Activated CD8-positive, alpha-beta memory T cell treated with anti-CD3 and anti-CD28 coated beads for 48 hours (primary cell): Measurements from ENCODE around the gene SIVA1.

Experiments used
- DNase-seq, 3 experiments: peaks; one replicate each; pipeline ENCODE4 v3.0.0-alpha.2; 2020; ENCODE audit warnings: low read depth in 2 of 3, low spot score in 2 of 3

Gene SIVA1

DNA sequence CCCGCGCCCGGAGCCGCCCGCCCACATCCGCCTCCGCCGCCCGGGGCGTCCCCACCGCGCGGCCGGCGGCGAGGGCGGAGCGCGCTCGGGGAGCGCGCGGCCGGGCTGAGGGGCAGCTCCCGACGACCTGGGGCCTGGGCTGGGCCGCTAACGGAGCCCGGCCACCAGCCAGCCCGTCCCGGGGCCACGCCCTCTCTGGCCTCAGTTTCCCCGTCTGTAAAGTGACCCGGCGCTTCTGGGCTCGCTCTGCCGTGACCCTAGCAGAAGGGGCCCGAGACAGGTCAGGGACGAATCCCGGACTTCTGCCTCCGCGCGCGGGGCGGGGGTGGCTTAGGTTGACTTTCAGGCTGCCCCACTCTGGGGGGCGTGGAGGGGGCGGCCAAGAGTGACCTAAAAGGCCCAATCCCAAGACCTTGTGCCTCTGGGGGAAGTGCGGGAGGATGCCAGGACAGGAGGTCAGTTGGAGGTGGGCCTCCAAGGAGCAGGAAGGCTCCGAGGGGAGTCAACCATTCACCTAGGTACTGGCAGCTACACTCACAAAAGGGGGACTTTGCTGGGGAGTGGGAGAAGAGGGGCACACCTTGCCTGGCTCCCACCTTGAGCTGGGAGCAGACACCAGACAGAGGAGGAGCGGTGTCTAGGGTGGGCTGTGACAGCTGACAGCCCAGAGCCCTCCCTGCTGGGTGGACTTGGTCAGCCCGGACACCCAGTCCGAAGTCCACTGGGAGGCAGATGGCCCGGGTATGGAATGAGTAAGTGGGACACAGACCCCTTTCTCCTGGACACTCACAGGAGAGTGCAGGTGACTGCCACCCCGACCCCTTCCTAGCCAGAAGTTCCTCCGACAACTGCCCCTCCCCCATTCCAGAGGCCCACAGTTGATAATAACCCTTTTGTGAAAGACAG is 43.1 kb downstream of the SIVA1 start:
- DNase-seq, result peak in 1 of 3 experiments; percentile 46

DNA sequence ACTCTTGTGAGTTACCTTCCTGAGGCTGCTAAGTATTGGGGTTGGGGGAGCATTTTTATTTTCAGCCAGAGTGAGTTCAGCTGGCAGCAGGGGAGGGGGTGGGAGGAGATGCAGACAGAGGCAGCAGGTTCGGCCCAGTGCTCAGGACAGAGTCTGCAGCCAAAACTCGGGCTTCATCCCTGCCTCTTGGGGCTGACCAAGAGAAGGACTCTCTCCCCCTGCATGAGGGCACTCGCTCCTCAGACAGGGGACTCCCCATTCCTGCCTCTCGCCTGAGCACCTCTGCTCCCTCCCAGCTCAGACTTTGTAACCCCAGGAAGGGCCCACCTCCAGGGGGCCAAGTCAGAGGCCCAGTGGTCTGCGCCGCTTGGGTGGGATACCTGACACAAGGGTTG is 43.7 kb downstream of the SIVA1 start:
- no peak for DNase-seq

DNA sequence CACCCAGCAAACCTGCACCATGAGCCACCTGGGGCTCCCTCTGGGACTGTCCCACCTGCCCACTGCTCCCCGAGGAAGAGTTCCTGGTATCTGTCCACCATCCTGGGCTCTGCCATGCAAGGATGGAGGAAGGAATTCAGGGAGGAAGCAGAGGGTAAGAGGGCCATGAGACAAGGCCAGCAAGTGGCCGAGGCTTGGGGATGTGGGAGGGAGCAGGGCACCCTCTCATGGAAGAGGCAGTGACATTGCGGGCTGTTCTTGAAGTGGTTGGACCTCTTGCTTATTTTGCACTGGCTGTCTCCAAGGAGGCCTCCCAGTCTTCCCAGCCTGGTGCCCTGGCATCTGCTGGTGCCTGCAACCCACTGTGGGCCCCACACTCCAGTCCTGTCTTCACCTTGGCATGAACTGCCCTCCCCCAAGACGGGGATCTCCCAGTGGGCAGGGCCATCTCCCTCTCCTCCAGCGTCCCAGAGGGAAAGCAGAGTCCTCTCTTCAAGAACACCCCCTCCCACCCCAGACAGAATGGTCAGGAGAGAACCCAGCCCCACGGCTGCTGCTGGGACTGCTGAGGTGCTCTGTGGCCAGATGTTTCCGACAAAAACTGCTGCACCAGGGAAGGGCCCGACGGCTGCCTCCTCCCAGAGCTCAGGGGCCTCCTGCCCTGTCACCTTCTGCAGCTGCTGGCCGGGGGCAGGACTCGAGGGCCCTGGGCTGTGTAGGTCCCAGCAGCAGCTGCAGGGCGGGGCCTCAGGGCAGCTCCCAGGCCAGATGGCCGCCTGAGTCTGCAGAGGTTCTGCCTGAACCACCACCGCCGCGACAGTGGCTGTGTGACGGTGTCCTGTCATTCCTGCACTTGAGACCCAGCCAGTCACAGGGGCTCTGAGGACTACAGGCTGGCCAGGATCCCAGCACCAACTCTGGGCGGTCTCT is 44.4 kb downstream of the SIVA1 start:
- DNase-seq, result no peak

DNA sequence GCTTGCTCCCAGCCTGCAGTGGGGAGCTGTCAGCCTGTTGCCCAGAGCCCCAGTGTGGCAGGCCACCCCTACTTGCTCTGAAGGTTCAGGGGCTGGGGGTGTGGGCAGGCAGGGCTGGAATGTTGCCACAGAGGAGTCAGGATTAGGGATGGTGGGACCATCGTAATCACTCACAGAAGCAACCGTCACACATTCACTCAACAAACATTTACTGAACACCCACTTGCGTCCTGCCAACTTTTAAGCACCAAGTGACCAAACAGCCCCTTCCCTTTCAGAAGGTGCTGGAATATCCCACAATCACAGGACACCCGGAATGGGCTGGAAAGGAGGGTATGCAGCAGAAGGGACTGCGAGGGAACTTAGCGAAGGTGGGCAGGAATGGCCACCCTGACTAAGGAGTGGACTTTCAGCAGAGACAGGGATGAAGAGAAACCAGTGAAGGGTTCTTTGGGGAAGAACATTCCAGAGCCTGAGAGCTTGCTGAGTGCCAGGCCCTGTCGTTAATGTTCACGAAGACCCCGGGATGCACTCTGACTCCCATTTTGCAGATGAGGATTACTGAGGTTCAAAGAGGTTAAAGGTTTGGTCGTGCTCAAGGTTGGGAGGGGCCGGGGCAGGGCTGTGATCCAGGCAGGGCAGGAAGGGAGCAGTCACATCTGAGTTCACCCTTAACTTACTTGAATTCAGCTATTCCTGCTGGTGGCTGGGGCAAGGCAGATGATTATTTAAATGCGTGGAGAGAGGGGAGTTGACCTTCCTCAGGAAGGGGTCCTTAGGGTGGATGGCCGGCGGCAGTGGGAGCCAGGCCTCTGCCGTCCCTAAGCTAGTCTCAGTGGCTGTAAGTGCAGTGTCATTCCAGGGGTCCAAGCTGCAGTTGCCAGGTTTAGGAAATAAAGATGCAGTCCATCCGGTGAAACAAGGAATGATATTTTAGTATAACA is 45.6 kb downstream of the SIVA1 start:
- DNase-seq, result no peak

DNA sequence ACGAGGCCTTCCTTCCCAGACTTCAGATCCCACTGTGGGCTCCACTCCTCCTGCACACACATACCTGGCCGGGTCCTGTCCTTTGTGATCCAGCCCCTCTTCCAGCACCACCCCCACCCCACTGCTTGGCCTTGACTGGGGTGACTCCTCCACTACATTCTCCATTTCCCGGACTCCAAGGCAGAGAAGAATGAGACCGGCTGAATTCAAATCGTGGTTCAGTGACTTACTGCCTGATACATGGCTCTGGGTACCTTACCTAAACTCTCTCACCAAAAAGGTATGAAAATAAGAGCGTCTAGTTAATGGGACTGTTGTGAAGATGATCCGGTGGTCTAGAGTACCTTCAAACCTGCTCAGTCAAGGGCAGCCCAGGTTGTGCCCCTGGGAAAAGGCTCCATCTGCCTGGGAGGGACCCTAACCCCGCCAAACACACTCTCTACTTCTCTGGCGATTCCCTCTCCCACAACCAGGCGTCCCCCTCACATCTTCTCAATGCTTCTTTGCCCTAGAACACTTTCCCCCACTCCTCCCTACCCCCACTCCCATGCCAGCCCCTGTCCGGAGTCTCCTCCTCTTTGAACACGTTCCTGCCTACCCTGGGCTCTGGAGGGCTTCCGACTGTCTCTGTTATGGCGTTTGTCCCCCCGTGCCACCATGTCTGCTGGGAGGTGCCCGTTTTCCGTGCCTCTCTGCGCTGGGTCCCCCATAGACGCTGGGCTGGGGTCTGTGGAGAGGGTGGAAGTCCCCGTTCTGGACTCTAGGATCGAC is 46.5 kb downstream of the SIVA1 start:
- DNase-seq, result no peak

DNA sequence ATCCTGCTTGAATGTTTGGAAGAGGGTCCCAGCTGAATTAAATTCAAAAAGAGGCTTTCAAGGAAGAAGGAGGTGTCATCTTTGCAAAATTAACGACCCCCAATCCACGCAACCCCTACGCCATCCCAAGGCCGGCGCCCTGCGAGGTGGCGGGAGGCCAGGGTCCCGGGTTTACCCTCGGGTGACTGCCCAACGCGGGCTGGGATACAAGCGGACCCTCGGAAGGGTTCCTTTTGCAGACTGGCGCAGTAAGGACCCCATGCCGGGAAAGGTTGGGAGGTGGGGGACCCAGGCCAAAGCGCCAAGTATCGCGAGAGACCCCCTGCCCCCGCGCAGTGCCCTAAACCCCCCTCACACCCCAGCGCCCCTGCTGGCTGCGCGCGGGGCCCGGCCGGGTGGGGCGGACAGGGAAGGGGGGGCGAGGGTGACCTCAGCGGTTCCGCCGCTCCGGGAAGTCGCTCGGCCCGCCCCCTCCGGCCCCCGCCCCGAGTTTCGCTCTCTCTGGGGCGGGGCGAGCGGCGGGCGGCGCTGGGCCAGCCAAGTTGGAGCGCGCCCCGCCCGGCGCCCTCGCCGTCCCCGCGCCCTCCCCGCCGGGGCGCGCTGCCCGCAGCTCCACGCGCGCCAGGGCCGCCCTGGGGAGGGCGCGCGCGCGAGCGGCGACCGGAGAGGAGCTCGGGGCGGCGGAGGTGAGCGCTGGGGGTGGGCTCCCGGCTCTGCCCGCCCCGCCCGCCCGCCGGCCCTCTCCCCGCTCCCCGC is 47.2 kb downstream of the SIVA1 start:
- peak; percentile 33 to 53 (median 43) for DNase-seq

DNA sequence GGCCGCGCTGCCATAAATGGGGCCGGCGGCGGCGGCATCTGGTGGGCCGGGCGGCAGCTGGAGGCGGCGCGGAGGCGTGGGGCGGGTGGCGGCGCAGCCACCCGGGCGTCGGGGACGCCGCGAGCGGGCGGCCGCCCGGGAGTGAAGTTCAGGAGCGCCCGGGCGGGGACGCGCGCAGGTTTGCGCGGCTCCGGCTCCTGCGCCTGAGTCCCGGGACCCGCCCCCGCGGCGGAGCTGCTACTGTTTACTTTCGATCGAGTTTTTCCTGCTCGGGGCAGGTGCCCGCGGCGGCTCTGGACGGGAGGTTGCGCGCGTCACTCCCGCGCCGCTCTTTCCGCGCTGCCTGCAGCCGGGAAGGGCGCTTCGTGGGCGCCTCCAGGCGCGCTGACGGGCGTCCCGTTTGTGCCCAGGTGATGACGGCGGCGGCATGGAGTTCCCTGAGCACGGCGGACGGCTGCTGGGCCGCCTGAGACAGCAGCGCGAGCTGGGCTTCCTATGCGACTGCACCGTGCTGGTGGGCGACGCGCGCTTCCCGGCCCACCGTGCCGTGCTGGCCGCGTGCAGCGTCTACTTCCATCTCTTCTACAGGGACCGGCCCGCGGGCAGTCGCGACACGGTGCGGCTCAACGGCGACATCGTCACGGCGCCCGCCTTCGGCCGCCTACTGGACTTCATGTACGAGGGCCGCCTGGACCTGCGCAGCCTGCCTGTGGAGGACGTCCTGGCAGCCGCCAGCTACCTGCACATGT is 48.0 kb downstream of the SIVA1 start, which contains the start of gene ZBTB42:
Gene ZBTB42 (plus strand): TSS at position 331 of the 749 bp plus-strand sequence. CDS start 97 bp downstream, at position 428.
- peak in 1 of 3 experiments; percentile 27 for DNase-seq

DNA sequence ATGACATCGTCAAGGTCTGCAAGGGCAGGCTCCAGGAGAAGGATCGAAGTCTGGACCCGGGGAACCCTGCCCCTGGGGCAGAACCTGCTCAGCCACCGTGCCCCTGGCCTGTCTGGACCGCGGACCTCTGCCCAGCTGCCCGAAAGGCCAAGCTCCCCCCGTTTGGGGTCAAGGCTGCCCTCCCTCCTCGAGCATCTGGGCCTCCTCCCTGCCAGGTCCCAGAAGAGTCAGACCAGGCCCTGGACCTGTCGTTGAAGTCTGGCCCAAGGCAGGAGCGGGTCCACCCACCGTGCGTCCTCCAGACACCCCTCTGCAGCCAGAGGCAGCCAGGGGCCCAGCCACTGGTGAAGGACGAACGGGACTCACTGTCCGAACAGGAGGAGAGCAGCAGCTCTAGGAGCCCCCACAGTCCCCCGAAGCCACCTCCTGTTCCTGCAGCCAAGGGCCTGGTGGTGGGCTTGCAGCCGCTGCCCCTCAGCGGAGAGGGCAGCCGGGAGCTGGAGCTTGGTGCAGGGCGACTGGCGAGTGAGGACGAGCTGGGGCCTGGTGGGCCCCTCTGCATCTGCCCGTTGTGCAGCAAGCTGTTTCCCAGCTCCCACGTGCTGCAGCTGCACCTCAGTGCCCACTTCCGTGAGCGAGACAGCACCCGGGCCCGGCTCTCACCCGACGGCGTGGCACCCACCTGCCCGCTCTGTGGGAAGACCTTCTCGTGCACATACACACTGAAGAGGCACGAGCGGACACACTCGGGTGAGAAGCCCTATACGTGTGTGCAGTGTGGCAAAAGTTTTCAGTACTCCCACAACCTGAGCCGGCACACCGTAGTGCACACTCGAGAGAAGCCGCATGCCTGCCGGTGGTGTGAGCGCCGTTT is 48.8 kb downstream of the SIVA1 start:
- DNase-seq, result no peak

DNA sequence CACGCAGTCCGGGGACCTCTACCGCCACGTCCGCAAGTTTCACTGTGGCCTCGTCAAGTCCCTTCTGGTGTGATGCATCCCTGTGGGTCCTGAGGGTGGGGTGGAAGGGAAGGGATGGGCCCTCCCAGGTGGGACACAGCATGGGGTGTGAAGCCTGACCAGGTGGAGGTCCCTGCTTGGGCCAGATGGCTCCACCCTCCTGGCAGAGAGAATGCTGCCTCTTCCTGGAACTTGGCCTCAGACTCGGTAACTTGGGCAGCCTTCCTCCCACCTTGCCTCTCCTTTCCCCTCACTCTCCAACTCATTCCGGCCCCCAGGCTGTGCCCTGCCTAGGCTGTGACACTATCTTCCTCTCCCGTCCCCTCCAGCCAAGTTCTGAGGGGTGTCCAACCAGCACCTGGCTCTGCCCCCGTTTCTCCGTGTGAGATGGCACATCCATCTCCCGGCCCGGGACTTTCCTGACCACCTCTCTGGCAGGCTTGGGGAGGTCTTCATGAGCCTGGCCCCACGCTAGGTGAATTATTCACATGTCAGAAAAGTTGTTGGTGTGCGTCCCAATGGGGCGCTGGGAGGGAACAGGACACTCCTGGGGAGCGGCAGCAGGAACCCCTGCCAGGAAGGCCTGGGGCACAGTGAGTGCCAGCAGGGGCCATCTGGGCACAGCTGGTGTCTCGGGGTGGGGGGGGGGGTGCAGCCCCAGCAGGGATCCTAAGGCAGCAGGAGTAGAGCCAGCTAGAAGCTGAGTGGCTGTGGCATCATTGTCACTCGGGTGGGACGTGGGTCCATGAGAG is 49.6 kb downstream of the SIVA1 start:
- DNase-seq, result no peak

DNA sequence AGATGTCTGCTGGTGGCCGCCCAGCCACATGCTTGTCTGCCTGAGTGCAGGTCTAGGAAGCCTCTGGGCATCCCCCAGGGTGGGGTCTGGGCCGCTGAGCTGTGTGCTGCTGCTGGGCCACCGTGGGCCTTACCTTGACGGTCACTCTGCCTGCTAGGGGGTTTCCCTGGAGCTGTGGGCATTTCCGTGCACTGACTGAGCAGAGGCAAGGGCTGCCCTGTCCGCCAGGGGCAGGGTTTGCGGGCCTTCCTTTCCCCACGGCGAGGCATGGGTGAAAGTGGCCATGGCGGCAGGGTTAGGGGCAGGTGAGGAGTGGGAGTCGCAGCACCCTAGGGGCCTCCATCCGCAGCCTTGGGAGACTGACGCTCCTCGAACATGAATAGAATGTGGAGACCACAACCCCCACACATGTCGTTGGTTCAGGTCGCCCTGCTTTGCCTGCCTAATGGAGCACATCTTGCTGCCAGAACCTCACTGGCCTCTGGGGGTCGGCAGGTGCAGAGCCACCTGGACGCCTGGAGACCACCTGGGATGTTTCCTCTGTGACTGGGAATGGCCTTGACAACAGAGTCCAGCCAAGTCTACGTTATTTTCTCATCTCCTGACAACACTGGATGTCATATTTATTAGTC is 50.4 kb downstream of the SIVA1 start:
- no peak for DNase-seq

DNA sequence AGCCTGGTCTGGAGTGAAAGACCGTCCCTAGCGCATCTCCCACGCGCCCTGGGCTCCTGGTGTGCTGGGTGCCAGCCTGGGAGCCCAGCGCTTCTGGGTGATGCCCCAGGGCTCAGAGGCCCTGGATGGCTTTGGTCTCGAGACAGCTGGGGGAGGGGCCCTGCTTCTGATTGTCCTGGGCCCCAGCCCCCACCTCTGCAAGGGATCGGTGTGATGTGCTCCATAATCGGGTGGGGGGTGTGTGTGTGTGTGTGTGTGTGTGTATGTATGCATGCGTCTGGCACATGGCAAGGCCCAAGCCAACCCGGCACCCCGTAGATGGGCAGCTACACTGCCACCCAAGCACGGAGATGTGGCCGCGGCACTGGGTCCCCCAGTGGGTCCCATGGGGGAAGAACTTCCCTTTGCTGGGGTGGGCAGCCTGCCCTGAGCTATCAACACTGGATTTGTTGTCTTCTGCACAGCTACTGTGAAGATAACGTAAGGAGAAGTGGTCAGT is 51.0 kb downstream of the SIVA1 start:
- no peak for DNase-seq

DNA sequence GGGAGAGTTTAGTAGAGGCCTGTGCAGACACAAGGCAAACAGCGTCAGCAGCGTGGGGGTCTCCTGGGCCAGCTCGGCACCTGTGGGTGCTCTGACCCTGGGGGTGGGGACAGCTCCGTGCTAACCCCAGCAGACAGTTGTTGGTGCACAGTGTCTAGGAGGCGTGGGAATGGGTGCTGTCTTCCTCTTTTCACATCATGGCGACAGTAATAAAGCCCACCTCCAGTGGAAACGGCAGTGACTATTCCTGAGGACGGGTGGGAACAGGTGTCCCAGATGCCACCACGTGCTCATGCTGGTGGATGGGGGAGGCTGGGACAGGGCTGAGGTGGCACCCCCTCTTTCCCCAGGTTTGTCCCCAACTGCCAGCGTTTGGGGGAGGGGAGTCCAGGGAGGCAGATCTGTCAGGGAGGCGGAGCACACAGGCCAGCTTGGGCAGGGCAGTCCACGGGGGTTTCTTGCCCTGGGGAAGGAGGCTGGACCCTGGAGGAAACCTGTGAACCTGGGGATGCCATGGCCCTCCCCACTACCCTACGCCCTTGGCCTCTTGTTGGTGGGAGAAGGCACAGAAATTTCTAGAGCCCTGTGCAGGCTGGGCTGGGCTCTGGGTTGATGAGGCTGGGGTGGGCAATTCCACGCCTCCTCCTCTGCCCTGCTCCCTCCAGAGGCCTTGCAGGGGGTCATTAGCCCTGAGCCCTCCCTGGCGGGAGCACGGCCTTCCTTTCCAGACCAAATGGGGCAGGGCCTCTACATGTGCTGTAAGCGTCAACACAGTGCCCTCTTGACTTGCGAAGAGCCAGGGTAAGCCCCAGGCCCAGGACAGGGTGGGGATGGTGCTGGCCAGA is 51.8 kb downstream of the SIVA1 start:
- DNase-seq, result no peak

DNA sequence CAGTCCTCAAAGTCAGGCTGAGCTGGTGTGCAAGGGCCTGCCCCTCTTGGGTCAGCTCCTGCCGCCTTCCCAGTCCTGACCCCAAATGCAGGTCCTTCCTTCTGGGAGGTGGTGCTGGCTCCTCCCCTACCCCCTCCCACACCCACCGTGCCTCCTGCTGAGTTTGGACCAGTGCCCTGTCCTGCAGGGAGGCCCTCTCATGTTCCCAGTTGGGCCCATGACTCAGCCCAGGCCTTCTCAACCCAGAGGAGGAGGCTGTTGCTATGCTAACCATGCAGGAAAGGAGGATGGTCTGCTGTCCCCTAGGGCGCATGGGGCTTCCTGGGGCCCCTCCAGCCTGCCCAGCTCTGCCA is 52.4 kb downstream of the SIVA1 start:
- DNase-seq, result no peak

DNA sequence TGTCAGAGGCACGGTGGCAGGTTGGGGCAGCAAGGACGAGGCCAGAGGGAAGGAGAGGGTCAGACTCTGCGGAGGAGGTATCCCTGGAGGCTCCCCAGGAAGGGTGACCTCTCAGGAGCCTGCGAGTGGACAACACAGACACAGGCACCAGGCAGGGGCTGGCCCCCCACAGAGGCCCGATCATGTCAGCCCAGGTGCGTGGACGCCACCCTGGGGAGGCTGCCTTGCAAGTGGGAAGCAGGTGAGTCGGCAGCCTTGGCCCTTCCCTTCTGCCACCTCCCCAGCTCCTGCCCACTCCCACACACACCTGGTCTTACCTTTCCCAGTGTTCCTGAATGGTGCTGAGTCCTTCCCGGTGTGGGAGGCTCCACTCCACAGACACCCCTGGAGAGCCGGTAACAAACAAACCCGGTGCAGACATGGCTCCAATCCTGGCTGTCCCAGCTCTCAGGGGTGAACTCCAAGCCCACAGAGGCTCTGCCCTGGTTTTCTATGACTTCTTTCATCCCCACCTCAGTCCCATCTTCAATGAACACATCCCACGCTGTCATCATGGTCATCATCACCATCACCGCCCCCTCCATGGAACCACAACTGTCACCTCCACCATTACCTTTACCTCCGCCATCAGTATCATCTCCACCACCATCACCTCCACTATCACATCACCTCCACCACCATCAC is 53.1 kb downstream of the SIVA1 start:
- no peak for DNase-seq
